Activated CD4-positive, alpha-beta T cell treated with anti-CD3 and anti-CD28 coated beads, Interleukin-2, amount 10 ng/mL, durations not matched to agents 24 days and 14 days (primary cell): ENCODE results near the gene ZNG1F. TPM values are rescaled to one million over a fixed set of nuclear protein-coding genes. Genes with fewer than 3 reads are reported as not detected.
"Not testable (repeated sequence)": the region's sequence is repeated elsewhere in the genome, so short reads cannot be mapped to it uniquely, and the experiment has no call there.

ENCODE experiments used
- DNase-seq: peaks from one replicate; pipeline ENCODE4 v3.0.0; 2022
- H3K27ac Mint-ChIP-seq: one replicate; pipeline ENCODE4 v1.8.0; 2022; ENCODE audit warnings: mild to moderate bottlenecking, mixed read lengths
- H3K27me3 Mint-ChIP-seq: one replicate; pipeline ENCODE4 v1.8.0; 2022; ENCODE audit warnings: mixed read lengths
- H3K36me3 Mint-ChIP-seq: one replicate; pipeline ENCODE4 v1.8.0; 2022; ENCODE audit warnings: low read depth, mild to moderate bottlenecking, mixed read lengths
- H3K4me1 Mint-ChIP-seq: one replicate; pipeline ENCODE4 v1.8.0; 2021; ENCODE audit warnings: mixed read lengths
- H3K4me3 Mint-ChIP-seq: one replicate; pipeline ENCODE4 v1.8.0; 2022; ENCODE audit warnings: mild to moderate bottlenecking, moderate library complexity, mixed read lengths
- H3K9me3 Mint-ChIP-seq: one replicate; pipeline ENCODE4 v1.8.0; 2021; ENCODE audit warnings: mixed read lengths
- intact Hi-C: fragments of 100-400 bp; cut with micrococcal nuclease; formaldehyde crosslinking; loops from one replicate; pipeline ENCODE4 v1.15.1; 2023
- total RNA-seq: library from RNA; stranded (reverse); gene quantifications from 2 replicates; pipeline ENCODE4 v1.2.3, GENCODE V29; 2022

Gene ZNG1F
- total RNA-seq, 1 donor from 2014 or later, result 14.8 TPM

- H3K4me3 Mint-ChIP-seq, H3K27ac Mint-ChIP-seq, H3K36me3 Mint-ChIP-seq, H3K9me3 Mint-ChIP-seq, H3K4me1 Mint-ChIP-seq, intact Hi-C loops, DNase-seq: not testable (repeated sequence)
- H3K27me3 Mint-ChIP-seq, result peaks cover 24% of the 10 kb centered on the region
Observed at GRCh38 chr9:41086215-41086614, 102.9 kb downstream of the ZNG1F start.

GRCh38 chr9:41082358-41082757 is 106.8 kb downstream of the ZNG1F start:
- intact Hi-C loops, DNase-seq, H3K36me3 Mint-ChIP-seq, H3K4me3 Mint-ChIP-seq, H3K27ac Mint-ChIP-seq, H3K9me3 Mint-ChIP-seq, H3K4me1 Mint-ChIP-seq: not testable (repeated sequence)
- H3K27me3 Mint-ChIP-seq, result peaks cover 16% of the 10 kb centered on the region

Other genes starting within 250 kb of the ZNG1F start
- not detected in 2 replicates for gene FOXD4L6, start 60.6 kb downstream of the ZNG1F start, total RNA-seq